Right lobe of liver (tissue), 4 donors: ENCODE data around the gene PLA2R1.

Experiments
- POLR2A ChIP-seq: fragments of 450-650 bp; IDR thresholded peaks from one replicate; pipeline ENCODE4 v1.6.1; 2017; ENCODE audit warnings: antibody characterized with exemption, mild to moderate bottlenecking
- TF ChIP-seq, protein P1 (sequence below), 4 donors: fragments of 200-600 bp in 3 of 4; fragments of 450-650 bp in 1 of 4; IDR thresholded peaks; one replicate each; pipeline versions ENCODE4 v1.5.1 to v1.8.0; 2016 to 2022; ENCODE audit warnings: antibody characterized with exemption in 4 of 4, mild to moderate bottlenecking in 2 of 4
- donor health status: DM: no; HTN: no; CAD: no.
- donor health status: DM: no; HTN: no; CAD: no.
- donor health status: DM: no; HTN: yes; CAD: no.

DNA sequence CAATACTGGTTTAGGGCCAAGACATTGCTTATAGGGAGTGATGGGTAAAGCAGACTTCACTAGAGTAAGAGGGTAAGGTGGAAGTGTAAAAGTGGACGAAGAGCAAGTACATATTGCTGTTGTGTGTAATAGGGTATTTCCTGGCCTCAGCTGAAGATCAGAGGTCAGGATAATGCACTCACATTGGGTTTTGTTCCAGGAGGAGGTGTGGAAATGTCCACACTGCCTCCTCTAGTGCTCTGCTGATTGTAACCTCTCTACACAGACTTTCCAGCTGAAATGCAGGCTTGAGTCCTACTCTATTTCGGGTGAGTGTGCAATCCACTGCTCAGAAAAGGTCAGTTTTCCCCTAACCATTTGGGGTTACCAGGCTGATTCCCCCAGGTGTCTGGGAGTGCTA lies 41.7 kb upstream of the PLA2R1 start:
- no peak for TF ChIP-seq POLR2A
- TF ChIP-seq, protein P1, sequence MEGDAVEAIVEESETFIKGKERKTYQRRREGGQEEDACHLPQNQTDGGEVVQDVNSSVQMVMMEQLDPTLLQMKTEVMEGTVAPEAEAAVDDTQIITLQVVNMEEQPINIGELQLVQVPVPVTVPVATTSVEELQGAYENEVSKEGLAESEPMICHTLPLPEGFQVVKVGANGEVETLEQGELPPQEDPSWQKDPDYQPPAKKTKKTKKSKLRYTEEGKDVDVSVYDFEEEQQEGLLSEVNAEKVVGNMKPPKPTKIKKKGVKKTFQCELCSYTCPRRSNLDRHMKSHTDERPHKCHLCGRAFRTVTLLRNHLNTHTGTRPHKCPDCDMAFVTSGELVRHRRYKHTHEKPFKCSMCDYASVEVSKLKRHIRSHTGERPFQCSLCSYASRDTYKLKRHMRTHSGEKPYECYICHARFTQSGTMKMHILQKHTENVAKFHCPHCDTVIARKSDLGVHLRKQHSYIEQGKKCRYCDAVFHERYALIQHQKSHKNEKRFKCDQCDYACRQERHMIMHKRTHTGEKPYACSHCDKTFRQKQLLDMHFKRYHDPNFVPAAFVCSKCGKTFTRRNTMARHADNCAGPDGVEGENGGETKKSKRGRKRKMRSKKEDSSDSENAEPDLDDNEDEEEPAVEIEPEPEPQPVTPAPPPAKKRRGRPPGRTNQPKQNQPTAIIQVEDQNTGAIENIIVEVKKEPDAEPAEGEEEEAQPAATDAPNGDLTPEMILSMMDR (IDR thresholded peaks at IDR 0.05), result no peak
